Smooth muscle cell (in vitro differentiated cells): ENCODE measurements around the gene IDS. TPM values are rescaled to one million over a fixed set of nuclear protein-coding genes. Genes with fewer than 3 reads are reported as not detected.

Experiments
- DNase-seq: peaks from one replicate; lab custom pipeline; 2025; ENCODE audit not compliant: unreplicated experiment; lab: John Stamatoyannopoulos, UW
- H2AFZ ChIP-seq: fragments of 200-600 bp; sonication (generic); 2 replicates; pipeline ENCODE4 v1.6.0; 2016; ENCODE audit warnings: antibody characterized with exemption, low read depth, mild to moderate bottlenecking
- H3F3A ChIP-seq: fragments of 200-600 bp; sonication (generic); 2 replicates; pipeline ENCODE4 v1.6.0; 2017; ENCODE audit warnings: antibody characterized with exemption, low read depth
- H3K27ac ChIP-seq: fragments of 200-600 bp; sonication (generic); 2 replicates; pipeline ENCODE4 v1.5.1; 2016; ENCODE audit warnings: low read depth, mild to moderate bottlenecking
- H3K27me3 ChIP-seq: fragments of 200-600 bp; sonication (generic); 2 replicates; pipeline ENCODE4 v1.6.1; 2016; ENCODE audit warnings: low read depth, mild to moderate bottlenecking
- H3K36me3 ChIP-seq: fragments of 200-600 bp; sonication (generic); 2 replicates; pipeline ENCODE4 v1.5.1; 2016; ENCODE audit warnings: low read depth
- H3K4me1 ChIP-seq: fragments of 200-600 bp; sonication (generic); 2 replicates; pipeline ENCODE4 v1.5.1; 2016; ENCODE audit warnings: low read depth
- H3K4me2 ChIP-seq: fragments of 200-600 bp; sonication (generic); 2 replicates; pipeline ENCODE4 v1.6.0; 2016; ENCODE audit warnings: mild to moderate bottlenecking
- H3K4me3 ChIP-seq: fragments of 200-600 bp; sonication (generic); 2 replicates; pipeline ENCODE4 v1.5.1; 2016; ENCODE audit warnings: mild to moderate bottlenecking
- H3K79me2 ChIP-seq: fragments of 200-600 bp; sonication (generic); 2 replicates; pipeline ENCODE4 v1.6.0; 2016; ENCODE audit warnings: low read depth, mild to moderate bottlenecking
- H3K9ac ChIP-seq: fragments of 200-600 bp; sonication (generic); 2 replicates; pipeline ENCODE4 v1.6.0; 2016; ENCODE audit warnings: low read depth
- H3K9me3 ChIP-seq: fragments of 200-600 bp; sonication (generic); replicated peaks from 2 replicates; pipeline ENCODE4 v1.5.1; 2016; ENCODE audit warnings: low read depth
- H4K20me1 ChIP-seq: fragments of 200-600 bp; sonication (generic); 2 replicates; pipeline ENCODE4 v1.6.0; 2016; ENCODE audit warnings: low read depth
- CTCF ChIP-seq: fragments of 200-600 bp; sonication (generic); IDR thresholded peaks from 2 replicates; pipeline ENCODE4 v1.5.1; 2017; ENCODE audit warnings: borderline replicate concordance, mild to moderate bottlenecking, antibody characterized with exemption; ENCODE audit not compliant: insufficient read depth, poor library complexity, severe bottlenecking
- WGBS: methylation state at CpG from one replicate; pipeline ENCODE4 v1.1.7; 2016; ENCODE audit warnings: low lambda C conversion rate; 5-methylcytosine and 5-hydroxymethylcytosine counted together
- polyA plus RNA-seq: library from polyadenylated mRNA; unstranded; fragments of >200 nt; fragmentation: Nextera tagmentation; extraction: Ambion mirVana; gene quantifications from 2 replicates; pipeline ENCODE4 v1.2.1, GENCODE V29; 2016
- total RNA-seq: library from RNA; depleted of rRNA; stranded (reverse); fragments of >200 nt; gene quantifications from 2 replicates; pipeline ENCODE4 v1.2.3, GENCODE V29; 2014

Gene IDS
- total and polyA plus RNA-seq, 2 experiments from 2014 or later, result 70.5 to 111 TPM

GRCh38 chrX:149471397-149471796 is 33.7 kb downstream of the IDS start:
- DNase-seq, result no peak
- Histone ChIP-seq H4K20me1 (no peaks in the 10 kb centered on the region), H3K79me2 (no peaks in the 10 kb centered on the region), H3F3A (no peaks in the 10 kb centered on the region), H3K36me3 (no peaks in the 10 kb centered on the region), H3K4me2 (peak overlapping the region; percentile 58), H3K9me3 (no peaks in the 10 kb centered on the region), H3K9ac (no peak overlapping the region), H2AFZ (peak overlapping the region; percentile 41), H3K4me3 (no peak overlapping the region), H3K27ac (no peak overlapping the region), H3K27me3 (no peaks in the 10 kb centered on the region), H3K4me1 (no peaks in the 10 kb centered on the region)
- no peak for TF ChIP-seq CTCF
- WGBS, result 80% methylated on average over 8 of the region's 8 CpGs

- Histone ChIP-seq H3K36me3 (no peaks in the 10 kb centered on the region), H3K9ac (no peak overlapping the region), H3K9me3 (no peaks in the 10 kb centered on the region), H3K4me3 (no peak overlapping the region), H3K4me1 (no peaks in the 10 kb centered on the region), H3F3A (no peaks in the 10 kb centered on the region), H3K27me3 (no peaks in the 10 kb centered on the region), H4K20me1 (no peaks in the 10 kb centered on the region), H3K27ac (no peak overlapping the region), H3K79me2 (no peaks in the 10 kb centered on the region), H2AFZ (peak overlapping the region; percentile 41), H3K4me2 (peak overlapping the region; percentile 58)
- DNase-seq, result peak; percentile 43
- TF ChIP-seq CTCF, result peak; percentile 72
- WGBS, result 25% methylated on average over 23 of the region's 23 CpGs
Measured at GRCh38 chrX:149470955-149471354, 34.2 kb downstream of the IDS start.

- no peaks in the 10 kb centered on the region for H3K9me3 ChIP-seq
- H3K4me2 ChIP-seq, result no peak overlapping the region
- H3K4me3 ChIP-seq, result no peak overlapping the region
- no peak overlapping the region for H3K27ac ChIP-seq
- no peaks in the 10 kb centered on the region for H3K4me1 ChIP-seq
- H3K27me3 ChIP-seq, result no peaks in the 10 kb centered on the region
- H3K36me3 ChIP-seq, result no peaks in the 10 kb centered on the region
- no peak overlapping the region for H3K9ac ChIP-seq
- no peak for DNase-seq
- no peaks in the 10 kb centered on the region for H4K20me1 ChIP-seq
- no peaks in the 10 kb centered on the region for H3K79me2 ChIP-seq
- TF ChIP-seq CTCF, result no peak
- 70% methylated on average over 5 of the region's 5 CpGs for WGBS
- H2AFZ ChIP-seq, result no peak overlapping the region
- no peaks in the 10 kb centered on the region for H3F3A ChIP-seq
Measured at GRCh38 chrX:149469406-149469805, 35.7 kb downstream of the IDS start.

GRCh38 chrX:149467920-149468319 is 37.2 kb downstream of the IDS start:
- H4K20me1 ChIP-seq, result no peaks in the 10 kb centered on the region
- no peak overlapping the region for H2AFZ ChIP-seq
- 82% methylated on average over 5 of the region's 5 CpGs for WGBS
- DNase-seq, result no peak
- no peaks in the 10 kb centered on the region for H3K36me3 ChIP-seq
- H3K27ac ChIP-seq, result no peak overlapping the region
- no peak for TF ChIP-seq CTCF
- no peaks in the 10 kb centered on the region for H3K9me3 ChIP-seq
- no peak overlapping the region for H3K4me3 ChIP-seq
- no peaks in the 10 kb centered on the region for H3K27me3 ChIP-seq
- H3K9ac ChIP-seq, result no peak overlapping the region
- no peaks in the 10 kb centered on the region for H3K79me2 ChIP-seq
- H3K4me2 ChIP-seq, result no peak overlapping the region
- H3K4me1 ChIP-seq, result no peaks in the 10 kb centered on the region
- H3F3A ChIP-seq, result no peaks in the 10 kb centered on the region
